Rectal smooth muscle tissue (tissue), 1 donor: ENCODE data around the gene LTO1.

ENCODE experiments used
- H3K27ac ChIP-seq: one replicate; pipeline ENCODE4 v1.7.0; 2013; ENCODE audit warnings: low read depth, low read length, inconsistent platforms
- H3K27me3 ChIP-seq: one replicate; pipeline ENCODE4 v1.7.0; 2013; ENCODE audit warnings: low read length; ENCODE audit not compliant: control insufficient read depth, insufficient read depth
- H3K36me3 ChIP-seq: one replicate; pipeline ENCODE4 v1.7.0; 2013; ENCODE audit warnings: low read length; ENCODE audit not compliant: control insufficient read depth, insufficient read depth
- H3K4me1 ChIP-seq: one replicate; pipeline ENCODE4 v1.7.0; 2013; ENCODE audit warnings: low read length; ENCODE audit not compliant: control insufficient read depth, insufficient read depth
- H3K4me3 ChIP-seq: one replicate; pipeline ENCODE4 v1.7.0; 2013; ENCODE audit warnings: low read length
- H3K9ac ChIP-seq: one replicate; pipeline ENCODE4 v1.7.0; 2013; ENCODE audit warnings: low read length

Gene LTO1

DNA sequence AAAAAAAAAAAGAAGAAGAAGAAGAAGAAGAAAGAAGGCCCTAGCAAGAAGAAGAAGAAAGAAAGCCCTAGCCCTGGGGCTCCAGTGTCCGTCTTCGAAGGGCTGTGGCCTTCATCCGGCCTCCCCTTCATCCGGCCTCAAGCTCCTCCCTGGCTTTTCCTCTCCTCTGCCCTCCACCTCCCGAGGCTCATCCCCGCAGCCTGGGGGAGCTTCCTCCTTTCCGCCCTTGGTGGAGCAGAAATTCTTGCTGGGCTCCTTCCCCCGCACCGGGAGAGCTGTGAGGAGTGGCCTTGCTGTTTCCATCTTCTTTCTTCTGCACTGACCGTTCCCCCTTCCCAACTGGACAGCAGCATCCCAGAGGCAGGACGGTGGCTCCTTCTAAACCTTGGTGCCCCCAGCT, 9.5 kb upstream of the LTO1 start:
- Histone ChIP-seq H3K4me3 (no peak overlapping the region), H3K36me3 (no peaks in the 10 kb centered on the region), H3K27me3 (no peaks in the 10 kb centered on the region), H3K27ac (no peak overlapping the region), H3K9ac (no peak overlapping the region), H3K4me1 (no peaks in the 10 kb centered on the region)

DNA sequence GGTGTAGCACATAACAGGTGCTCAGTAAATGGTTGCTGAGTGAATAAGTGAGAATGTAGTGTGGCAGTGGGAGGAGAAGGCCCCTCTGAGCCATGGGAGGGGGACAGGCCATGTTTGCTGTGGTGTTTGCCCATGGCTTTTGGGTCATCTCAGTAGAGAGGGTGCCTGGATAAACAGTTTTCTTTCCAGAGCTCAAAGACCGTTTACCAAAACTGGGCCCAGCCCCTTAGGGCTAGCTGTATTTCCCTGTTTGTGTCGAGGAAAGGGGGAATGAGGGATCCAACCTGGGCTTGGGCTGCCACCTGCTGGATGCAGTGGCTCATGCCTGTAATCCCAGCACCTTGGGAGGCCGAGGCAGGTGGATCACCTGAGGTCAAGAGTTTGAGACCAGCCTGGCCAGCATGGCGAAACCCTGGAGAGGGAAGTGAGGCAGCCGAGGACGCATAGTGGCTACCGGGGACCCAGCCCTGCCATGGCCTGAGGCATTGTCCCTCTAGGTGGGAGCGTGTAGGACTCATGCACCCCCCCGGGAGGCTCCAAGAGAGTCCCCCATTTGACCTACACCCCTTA, 8.7 kb upstream of the LTO1 start:
- no peaks in the 10 kb centered on the region for H3K4me1 ChIP-seq
- no peak overlapping the region for H3K27ac ChIP-seq
- no peak overlapping the region for H3K4me3 ChIP-seq
- no peaks in the 10 kb centered on the region for H3K36me3 ChIP-seq
- H3K27me3 ChIP-seq, result no peaks in the 10 kb centered on the region
- H3K9ac ChIP-seq, result no peak overlapping the region

DNA sequence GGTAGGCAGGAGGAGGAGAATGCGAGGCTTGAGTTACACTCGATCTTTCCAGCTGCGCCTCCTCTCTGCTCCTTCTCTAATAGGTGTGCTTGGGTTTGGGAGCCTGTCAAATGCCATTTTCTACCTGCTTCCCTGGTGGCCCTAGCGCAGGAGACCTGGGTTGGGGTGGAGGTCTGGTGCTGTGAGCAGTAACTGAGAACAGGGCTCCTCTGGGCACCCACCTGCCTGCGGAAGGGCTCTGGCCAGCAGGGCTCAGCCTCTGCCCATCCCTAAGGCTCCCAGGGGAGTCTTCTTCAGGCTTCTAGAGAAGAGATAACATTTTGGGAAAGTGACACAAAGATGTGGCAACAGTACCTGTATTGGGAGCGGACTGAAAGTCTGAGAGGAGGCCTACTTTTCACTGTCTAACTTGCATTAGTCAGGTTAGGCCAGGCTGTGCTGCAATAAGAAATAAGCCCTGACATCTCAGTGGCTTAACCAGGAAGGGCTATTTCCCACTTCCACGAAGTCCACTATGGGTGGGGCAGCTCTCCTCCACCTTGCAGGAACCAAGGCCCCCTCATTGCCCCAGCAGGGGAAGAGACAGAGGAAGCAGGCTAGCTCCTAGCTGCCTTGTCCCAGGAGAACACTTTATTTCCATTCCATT, 7.7 kb upstream of the LTO1 start:
- no peaks in the 10 kb centered on the region for H3K36me3 ChIP-seq
- H3K9ac ChIP-seq, result no peak overlapping the region
- H3K27ac ChIP-seq, result no peak overlapping the region
- no peaks in the 10 kb centered on the region for H3K4me1 ChIP-seq
- no peak overlapping the region for H3K4me3 ChIP-seq
- H3K27me3 ChIP-seq, result no peaks in the 10 kb centered on the region

DNA sequence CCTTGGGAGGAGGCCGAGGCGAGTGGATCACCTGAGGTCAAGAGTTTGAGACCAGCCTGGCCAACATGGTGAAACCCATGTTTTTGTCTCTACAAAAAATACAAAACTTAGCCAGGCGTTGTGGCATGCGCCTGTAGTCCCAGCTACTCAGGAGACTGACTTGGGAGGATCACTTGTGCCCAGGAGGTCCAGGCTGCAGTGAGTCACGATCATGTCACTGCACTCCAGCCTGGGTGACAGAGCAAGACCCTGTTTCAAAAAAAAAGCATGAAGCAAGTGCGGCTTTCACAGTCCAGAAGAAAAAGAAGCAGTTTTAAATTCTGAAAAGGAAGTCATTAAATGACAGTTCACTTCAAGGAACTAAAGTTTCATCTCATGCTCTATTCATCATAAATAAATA, 7.1 kb upstream of the LTO1 start:
- H3K4me3 ChIP-seq, result no peak overlapping the region
- H3K9ac ChIP-seq, result no peak overlapping the region
- no peaks in the 10 kb centered on the region for H3K27me3 ChIP-seq
- H3K36me3 ChIP-seq, result no peaks in the 10 kb centered on the region
- no peaks in the 10 kb centered on the region for H3K4me1 ChIP-seq
- no peak overlapping the region for H3K27ac ChIP-seq

DNA sequence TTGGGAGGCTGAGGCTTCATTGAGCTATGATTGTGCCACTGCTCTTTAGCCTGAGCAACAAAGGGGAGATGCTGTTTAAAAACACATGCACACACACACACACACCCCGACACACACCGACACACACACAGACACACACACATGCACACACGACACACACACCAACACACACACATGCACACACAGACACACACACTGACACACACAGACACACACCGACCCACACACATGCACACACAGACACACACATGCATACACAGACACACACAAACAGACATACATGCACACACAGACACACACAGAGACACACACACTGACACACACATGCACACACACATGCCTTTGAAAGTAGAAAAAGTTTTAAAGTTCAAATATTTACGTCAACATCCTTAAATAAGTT, 5.5 kb upstream of the LTO1 start:
- Histone ChIP-seq H3K4me1 (no peaks in the 10 kb centered on the region), H3K27ac (no peak overlapping the region), H3K27me3 (no peaks in the 10 kb centered on the region), H3K4me3 (no peak overlapping the region), H3K36me3 (no peaks in the 10 kb centered on the region), H3K9ac (no peak overlapping the region)

DNA sequence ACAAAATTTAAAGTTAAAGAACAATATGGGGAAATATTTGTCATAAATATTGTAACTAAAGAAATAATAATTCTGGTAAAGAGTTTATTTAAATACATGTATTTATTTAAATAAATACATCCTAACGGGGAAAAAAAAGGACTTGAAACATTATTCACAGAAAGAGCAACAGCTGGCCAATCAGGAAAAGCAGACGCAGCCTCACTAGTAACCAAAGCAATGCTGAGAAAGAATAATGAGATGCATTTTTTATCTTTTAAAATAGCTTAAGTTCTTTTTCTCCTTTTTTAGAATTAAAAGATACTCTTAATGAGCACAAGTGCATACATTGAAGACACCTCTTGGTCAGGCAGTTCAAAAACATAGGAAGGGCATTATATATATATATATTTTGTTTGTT, 2.6 kb upstream of the LTO1 start:
- no peak overlapping the region for H3K27ac ChIP-seq
- H3K4me3 ChIP-seq, result no peak overlapping the region
- H3K9ac ChIP-seq, result no peak overlapping the region
- peaks cover 10% of the 10 kb centered on the region for H3K4me1 ChIP-seq
- no peaks in the 10 kb centered on the region for H3K27me3 ChIP-seq
- no peaks in the 10 kb centered on the region for H3K36me3 ChIP-seq

DNA sequence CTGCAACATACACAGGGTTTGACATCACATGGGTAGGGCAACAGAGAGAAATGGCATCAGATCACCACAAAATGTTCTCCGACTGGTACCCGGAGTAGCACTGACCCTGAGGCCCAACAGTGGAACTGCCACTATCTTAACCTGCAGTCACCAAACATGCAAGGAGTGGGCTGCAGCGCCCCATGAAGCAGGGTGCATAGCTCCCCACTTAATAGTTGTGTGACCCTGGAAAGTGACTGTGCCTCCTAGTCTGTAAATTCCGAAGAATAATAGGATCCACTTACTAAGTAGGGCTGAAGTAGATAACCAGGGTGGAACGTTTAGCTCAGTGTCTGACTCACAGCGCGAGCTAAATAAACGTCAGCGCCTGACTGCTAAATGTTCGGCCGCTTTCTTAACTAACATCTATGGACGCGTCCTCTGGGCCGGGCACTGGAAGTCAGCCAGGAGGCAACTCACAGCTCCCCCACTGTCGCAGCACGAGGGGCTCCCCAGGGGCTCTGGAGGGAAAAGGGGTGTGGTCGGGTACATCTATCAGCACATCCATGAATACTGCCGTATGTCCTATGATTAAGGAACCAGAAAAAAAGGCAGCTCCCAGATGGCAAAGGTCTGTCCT, 777 bp downstream of the LTO1 start:
- H3K4me1 ChIP-seq, result peaks cover 13% of the 10 kb centered on the region
- H3K4me3 ChIP-seq, result peak overlapping the region; percentile 97
- peak overlapping the region; percentile 88 for H3K9ac ChIP-seq
- H3K36me3 ChIP-seq, result peaks cover 17% of the 10 kb centered on the region
- H3K27me3 ChIP-seq, result no peaks in the 10 kb centered on the region
- H3K27ac ChIP-seq, result peak overlapping the region; percentile 81

DNA sequence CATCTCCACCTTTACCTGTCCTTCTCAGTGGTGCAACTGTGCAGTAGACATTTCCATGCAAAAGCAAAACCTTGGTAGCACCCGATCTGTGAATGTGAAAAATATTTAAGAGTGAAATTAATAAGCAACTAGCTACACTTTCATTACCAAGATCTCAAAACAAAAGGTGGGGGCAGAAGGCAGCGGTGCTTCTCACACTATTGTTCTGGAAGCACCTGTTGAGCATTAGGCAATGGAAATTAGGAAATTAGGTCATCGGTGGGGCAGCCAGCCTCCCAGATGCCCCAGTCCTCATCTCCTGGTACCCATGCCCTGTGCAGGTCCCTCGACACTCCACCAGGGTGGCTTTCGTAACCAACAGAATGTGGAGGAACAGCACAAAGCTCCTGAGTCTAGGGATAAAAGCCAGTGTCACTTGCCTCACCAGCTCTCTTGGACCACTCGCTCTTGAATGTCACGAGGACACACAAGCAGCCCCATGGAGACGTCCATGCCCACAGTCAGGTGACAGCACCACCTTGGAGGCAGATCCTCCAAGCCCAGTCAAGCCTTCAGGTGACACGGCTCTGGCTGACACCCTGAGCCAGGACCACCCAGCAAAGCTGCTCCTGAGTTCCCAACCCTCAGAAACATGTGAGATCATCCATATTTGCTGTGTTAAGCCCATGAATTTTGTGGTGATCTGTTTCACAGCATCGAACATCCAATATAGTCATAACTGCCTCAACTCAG, 3.3 kb downstream of the LTO1 start:
- H3K27ac ChIP-seq, result no peak overlapping the region
- no peak overlapping the region for H3K9ac ChIP-seq
- no peaks in the 10 kb centered on the region for H3K27me3 ChIP-seq
- H3K4me3 ChIP-seq, result no peak overlapping the region
- peaks cover 18% of the 10 kb centered on the region for H3K36me3 ChIP-seq
- H3K4me1 ChIP-seq, result peaks cover 13% of the 10 kb centered on the region

DNA sequence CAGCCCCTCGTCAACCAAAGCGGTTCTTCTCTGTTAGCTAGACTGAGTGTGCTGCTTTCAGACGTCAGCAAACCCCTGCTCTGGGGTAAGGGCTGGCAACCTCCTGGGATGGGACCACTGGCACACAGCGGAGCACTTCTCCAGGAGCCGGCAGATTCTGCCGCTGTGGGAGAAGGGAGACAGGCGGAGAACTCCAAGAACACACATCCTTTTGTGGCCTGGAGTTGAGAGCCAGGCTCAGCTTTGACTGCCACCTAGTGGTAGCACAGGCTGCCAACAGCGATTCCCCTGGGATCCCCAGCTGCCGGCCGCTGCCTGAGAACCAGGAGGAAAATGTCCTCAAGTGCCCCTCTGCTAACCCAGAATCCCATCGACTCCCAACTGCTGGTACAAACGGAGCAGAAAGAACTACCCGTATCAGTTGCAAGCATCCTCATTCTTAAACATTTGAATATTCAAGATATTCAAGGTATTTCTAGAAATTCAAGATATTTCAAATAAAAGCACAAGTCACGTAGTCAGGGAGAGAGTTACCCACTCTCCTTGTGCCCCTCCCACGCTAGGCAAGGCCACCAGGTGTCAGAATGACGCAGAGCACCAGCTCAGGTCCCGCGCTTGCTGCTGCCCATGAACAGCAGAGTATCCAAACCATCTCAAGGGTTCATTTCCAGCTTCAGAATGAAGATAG, 4.9 kb downstream of the LTO1 start:
- H3K36me3 ChIP-seq, result peaks cover 20% of the 10 kb centered on the region
- H3K4me3 ChIP-seq, result no peak overlapping the region
- H3K27me3 ChIP-seq, result no peaks in the 10 kb centered on the region
- no peak overlapping the region for H3K9ac ChIP-seq
- H3K27ac ChIP-seq, result no peak overlapping the region
- H3K4me1 ChIP-seq, result peaks cover 13% of the 10 kb centered on the region

DNA sequence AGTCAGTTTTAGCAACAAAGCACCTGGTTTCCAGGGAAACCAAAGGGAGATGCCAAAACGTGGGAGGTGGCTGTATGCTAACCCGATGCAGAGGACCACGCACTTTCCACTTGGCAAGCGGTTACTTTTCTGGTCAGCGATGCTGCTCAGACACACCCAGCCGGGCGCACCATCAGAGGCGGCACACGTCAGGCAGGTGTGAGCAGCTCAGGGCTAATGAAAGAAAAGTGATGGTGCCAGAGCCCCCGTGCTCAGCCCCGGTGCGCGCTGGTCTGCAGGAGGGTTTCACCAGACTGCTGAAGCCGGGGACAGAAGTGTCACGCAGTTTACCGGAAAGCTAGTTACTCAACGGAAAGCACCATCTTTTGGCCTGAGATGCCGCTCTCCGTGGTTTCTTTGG, 5.7 kb downstream of the LTO1 start:
- H3K4me3 ChIP-seq, result no peak overlapping the region
- no peaks in the 10 kb centered on the region for H3K27me3 ChIP-seq
- H3K4me1 ChIP-seq, result peaks cover 12% of the 10 kb centered on the region
- H3K36me3 ChIP-seq, result peaks cover 21% of the 10 kb centered on the region
- H3K9ac ChIP-seq, result no peak overlapping the region
- H3K27ac ChIP-seq, result no peak overlapping the region

DNA sequence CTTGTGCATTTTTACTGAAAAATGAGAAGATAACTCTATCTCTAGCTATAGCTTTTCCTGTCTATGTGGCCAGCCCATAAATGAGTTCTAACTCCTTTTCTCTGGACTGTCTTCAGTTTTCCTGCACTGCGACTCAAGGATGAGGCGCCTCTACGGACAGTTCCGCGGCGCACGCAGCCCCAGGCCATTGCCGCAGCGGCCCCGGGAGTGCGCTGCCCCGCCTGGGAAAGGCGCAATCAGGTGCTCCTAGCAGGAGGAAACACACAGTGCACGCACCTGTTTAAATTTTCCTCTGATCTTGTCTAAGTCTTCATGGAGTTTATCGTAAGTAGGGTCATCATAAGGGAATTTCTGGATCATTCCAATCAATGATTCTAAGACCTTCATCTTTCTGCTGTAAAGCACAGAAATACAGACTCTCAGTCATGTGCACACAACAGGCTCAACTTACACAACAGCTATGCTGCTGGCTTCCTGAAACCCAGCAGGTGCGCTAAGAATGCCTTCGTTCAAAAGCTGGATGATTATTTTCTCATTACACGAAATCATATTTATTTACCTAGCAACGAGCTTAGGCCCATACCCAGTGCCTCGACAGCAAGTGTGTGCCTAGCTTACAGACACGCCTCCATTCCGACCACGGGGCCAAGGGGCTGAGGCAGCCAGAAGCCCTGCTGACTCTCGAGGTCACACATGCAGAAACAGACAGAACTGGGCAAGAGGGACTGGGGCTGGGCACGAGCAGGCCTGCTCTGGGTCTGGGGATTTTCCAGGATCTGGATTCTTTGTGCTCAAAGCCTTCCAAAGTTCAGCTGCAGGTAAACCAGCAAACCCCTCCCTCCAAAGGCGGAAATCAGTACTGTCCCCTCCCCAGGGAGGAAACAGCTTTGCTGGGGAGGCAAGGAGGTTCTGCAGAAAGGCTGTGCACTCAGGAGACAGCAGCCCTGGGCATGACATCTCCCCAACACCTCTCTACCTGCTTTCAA, 7.2 kb downstream of the LTO1 start:
- Histone ChIP-seq H3K27ac (no peak overlapping the region), H3K9ac (no peak overlapping the region), H3K27me3 (no peaks in the 10 kb centered on the region), H3K4me1 (peaks cover 3% of the 10 kb centered on the region), H3K4me3 (no peak overlapping the region), H3K36me3 (peaks cover 24% of the 10 kb centered on the region)
